Stimulated activated CD8-positive, alpha-beta memory T cell treated with anti-CD3 and anti-CD28 coated beads, Interleukin-4, amount 100 ng/mL, for 24 hours (primary cell): ENCODE data around the gene AGK.
A peak's percentile ranks its signal among the peaks of the same experiment; 100 is the strongest.

Experiments used
- DNase-seq: peaks from one replicate; pipeline ENCODE4 v3.0.0-alpha.2; 2020; ENCODE audit warnings: low read depth

AGK gene, protein sequence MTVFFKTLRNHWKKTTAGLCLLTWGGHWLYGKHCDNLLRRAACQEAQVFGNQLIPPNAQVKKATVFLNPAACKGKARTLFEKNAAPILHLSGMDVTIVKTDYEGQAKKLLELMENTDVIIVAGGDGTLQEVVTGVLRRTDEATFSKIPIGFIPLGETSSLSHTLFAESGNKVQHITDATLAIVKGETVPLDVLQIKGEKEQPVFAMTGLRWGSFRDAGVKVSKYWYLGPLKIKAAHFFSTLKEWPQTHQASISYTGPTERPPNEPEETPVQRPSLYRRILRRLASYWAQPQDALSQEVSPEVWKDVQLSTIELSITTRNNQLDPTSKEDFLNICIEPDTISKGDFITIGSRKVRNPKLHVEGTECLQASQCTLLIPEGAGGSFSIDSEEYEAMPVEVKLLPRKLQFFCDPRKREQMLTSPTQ

DNA sequence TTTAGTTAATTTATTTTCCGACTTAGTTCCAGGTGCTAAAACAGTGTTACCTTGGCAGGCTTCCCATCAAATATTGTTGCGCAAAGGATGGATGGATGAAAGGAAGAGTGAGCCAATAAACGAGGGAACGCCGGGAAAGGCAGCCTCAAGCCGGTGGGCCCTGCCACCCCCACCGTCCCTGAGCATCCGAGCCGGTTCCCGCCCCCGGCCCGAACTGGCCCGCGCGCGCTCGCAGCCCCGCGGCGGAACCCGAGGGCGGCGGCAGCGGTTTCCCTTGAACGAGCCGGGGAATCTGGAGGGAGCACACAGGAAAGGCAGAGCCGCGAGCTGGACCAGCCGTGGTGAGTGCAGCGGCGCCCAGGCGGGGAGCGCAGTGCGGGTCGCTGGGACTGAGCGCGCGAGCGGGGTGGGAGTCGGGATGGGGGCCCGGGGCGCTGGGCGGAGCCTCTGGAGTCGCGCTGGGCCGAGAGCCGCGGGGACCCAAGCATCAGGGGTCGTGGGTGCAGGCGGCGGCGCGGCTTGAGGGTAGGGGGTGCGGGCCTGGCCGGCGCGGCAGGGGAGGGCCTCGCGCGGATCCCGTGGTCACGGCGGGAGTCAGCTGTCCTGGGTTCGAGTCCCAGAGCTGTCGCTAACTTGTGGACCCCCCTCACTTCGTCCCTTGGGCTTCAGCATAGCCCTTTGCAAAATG is at the start of gene AGK:
Gene AGK (plus strand): TSS at position 317 of the 688 bp plus-strand sequence. CDS start 4,057 bp downstream, outside the sequence.
- DNase-seq = peak; percentile 67

DNA sequence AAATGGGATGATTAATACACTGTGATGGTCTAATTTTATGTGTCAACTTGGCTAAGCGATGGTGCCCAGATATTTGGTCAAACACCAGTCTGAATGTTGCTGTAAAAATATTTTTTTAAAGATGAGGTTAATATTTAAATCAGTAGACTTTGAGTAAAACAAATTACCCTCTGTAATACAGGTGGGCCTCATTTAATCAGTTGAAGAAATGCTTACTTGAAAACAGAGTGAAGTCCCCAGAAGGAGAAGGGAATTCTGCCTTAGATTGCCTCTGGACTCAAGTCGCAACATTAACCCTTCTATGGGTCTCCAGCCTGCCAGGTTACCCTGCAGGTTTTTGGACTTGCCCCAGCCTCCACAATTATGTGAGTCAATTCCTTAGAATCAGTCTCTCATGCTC is 49.8 kb upstream of the AGK start:
- no peak for DNase-seq

DNA sequence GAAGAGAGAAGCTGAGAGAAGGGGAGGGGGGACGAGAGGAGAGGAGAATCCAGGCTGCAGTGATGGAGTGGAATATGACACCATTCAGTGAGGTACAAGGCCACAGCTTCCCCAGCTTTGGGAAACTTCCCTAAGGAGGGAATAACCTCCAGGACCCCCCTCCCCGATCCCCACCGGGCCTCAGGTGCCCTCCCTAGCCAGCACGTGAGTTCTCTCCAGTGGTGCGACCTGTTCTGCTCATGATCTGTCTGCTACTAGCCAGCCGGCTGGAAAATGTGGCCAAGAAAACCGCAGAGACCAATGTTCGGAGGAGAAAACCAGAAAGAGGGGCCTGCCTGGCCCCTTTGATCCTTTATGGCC is 39.9 kb upstream of the AGK start:
- no peak for DNase-seq

DNA sequence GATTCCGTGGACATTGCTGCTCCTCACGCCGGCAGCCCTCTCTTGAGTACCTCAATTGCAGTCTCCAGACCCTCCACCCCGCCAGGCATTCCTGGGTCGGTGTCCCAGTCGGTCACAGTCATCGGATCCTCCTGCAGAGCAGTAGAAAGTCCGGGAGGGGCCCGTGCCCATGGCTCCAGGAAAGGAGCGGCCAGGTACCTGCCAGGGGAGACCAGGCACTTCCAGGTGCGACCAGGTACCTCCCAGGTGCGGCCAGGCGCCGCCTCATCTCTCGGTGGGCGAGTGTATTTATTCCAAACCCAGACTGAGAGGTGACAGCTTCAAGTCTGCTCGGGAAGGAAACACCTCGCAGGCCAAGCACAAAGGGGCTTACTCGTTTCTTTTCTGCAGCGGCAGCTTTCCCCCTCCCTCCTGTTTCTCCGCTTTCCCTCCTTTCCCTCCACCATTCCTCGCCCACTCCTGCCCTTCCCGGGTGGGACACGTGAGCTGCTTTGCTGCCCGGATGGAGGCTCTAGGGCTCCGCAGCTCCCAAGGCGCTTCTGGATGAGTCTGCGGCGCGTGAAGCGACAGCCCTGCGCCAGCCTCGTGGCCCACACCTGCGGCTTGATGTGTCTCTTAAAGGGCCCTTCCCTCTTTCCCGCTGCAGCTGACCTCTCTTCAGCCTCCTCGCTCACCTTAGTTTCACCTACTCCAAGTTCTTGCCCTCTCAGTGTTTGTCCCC is 39.4 kb upstream of the AGK start:
- no peak for DNase-seq

DNA sequence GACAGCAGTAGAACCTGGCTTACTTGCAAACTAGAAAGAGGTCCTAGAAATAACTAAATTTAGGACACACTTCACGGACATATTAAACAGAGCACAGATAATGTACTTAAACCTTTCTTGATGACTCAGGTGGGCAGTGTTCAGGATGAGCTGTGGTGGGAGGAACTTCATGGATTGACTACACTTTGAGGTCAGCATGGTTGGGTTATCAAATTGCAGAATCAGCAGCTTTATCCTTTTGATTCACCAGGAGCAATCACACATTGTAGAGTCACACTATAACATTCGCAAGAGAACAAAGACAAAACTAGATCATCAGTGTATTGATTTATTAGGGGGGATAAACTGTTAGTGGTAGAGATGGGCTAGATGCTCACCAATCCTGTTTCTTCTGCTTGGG is 38.6 kb upstream of the AGK start:
- DNase-seq = no peak

DNA sequence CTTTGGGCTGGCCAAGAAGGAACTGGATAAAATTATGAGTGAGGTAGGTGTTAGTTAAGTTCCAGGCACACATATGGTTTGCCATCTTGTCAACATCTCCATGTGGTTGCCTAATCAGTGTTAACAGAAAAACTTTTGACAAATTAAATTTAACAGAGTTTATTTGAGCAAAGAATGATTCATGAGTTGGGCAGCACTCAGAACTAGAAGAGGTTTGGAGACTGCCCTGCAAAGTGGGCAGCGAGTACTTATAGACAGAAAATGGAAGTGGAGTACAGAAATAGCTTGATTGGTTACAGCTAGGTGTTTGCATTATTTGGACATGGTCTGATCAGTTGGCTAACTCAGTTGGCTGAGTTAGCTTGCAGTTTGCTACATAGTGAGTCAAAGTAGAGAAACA is 37.5 kb upstream of the AGK start:
- DNase-seq = no peak

DNA sequence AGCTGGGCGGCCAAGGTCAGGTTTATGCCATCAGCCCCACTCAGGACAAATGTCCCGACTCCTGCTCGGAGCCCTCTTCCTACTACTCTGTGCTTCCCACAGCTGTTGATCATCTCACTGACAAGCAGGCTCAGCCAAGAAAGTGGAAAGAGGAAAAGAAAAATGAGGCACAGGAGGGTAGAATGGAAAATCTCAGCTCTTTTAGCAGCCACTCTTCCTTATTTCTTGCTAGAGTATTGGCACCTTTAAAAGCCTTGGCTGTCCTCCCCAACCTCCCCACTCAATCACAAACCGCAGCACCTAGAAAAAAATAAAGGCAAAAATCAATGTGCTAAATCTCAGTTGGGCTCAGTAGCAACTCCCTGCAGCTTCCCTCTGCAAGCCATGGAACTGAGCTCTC is 35.3 kb upstream of the AGK start:
- no peak for DNase-seq

DNA sequence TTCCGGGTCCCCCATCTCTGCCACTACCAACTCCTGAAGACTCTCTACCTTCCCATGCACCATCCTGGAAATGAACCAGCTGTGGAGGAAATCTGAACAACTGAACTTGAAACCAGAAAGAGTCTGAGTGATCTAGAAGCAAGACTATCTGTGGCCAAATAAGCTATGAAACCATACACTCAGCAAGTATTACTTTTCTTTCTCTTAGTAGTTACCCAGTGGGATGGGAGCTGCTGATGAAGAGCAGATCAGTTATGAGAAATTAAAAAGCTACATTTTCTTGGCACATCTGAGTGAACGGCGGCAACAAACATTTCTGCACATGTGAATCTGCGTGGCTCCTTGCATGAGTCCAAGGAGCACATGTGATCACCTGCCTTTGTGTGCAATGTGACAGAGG is 31.6 kb upstream of the AGK start:
- no peak for DNase-seq

DNA sequence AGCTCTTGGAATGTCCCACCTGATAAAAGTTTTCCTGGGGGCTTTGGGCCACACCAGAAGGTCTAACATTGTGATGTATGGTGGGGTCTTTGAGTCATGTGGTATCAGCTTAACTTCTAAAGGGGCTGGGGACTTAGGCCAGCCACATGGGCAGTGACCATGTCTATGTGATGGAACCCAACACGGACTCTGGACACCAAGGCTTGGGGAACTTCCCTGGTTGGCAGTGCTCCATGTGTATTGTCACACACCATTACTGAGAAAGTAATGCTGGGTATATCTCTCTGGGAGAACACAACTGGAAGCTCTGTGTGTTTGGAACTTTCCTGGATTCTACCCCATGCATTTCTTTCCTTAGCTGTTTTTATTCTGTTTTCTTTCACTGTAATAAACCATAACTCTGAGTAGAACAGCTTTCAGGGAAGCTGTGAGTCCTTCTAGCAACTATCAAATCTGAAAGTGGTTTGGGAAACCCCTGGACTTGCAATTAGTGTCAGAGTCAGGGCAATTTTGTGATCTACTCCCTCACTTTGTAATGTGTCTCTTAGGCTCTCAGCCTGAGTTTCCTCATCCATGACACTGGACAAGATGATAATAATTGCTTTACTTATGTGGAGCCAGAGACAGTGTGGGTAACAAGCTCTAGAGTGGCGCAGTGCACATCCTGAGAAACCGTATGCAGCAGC is 28.4 kb upstream of the AGK start:
- DNase-seq = no peak

DNA sequence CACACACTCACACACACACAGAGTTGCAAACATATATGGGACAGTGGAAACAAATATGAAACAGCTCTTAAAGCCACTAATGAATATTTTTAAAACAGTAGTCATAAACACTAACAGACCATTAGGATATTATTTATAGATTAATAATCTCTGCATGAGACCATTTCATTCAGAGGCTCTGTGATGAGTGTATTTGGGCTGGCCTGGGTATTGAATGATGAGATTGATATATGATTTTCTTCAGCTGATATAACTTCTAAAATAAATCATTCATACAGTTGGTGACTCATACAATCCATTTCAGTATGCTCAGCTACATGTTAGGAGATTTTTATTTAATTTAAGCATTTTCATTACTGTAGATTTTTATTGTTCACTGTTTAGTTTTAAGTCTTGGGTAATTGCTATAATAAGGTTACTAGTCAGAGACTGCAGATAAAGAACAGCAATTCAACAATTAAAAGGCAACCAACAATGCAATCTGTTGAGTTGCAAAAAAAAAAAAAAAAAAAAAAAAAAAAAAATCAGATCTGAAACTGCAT is 25.2 kb upstream of the AGK start:
- no peak for DNase-seq

DNA sequence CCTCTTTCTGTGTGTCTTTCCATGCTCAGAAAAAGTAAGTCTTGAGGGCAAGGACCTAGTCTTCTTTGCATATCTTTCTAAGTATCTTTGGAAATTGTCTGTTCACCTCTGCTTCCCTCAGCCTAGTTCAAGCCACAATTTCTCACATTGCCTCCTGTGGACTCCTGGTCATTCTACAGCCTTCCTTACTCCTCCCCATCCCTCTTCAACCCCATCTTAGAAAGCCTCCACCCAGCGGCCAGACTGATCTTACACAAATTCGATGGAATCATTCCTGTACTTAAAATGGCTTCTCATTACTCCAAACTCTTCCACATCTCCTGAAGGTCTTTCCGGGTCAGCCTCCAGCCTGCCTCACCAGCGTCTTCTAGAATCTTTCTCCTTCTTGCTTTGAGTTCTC is 24.1 kb upstream of the AGK start:
- DNase-seq = no peak

DNA sequence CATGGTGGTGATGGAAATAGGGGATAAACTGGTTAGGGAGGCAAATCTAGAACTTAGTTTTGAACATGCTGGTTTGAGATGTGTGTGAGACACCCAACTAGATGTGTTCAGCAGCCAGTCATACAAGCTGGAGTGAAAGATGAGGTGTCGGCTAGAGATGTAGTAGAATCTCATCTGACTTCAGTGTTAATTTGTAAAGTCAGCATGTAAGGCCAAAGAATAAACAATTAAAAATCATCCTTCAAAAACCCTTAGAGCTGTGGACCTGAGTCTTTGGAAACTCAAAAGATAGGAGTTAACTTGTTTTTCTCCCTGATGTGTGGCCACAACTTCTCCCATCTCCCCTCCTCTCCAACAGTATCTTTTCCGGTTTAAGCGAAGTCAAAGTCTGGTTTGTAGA is 22.8 kb upstream of the AGK start:
- DNase-seq = no peak

DNA sequence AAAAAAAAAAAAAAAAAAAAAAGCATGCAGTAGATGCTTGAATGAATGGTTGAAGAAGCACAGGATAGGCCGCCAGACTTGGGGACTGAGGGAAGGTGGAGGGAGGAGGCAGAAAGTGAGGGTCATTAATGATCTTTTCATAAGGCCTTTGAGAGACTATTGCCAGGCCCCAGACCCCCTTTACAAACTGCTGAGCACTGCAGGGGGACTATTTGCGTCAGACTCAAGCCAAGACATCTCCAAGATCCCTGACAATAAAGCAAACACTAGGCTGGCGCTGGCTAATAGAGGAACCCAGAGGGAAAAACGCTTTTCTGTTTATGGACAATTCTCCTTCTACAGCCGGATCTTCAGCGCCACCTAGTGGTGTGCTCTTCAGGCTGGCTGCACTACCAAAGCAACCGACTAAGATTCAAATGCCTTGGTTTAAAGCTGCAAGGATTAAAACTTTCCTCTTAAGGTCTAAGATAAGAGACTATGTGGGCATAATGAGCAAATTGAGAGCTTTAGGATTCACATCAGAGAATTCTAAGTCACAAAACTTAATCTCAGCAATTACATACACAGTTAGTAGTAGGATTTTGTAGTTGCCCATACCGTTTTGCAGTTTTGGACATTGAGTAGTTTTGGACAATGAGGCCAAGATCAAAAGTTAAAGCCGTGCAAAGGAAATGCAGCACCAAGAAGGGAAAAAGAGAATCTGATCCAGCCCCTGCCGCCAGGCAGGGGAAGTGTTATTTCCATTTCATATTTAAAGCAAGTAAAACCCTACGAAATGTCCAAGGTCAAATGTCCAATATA is 17.9 kb upstream of the AGK start:
- peak; percentile 28 for DNase-seq

DNA sequence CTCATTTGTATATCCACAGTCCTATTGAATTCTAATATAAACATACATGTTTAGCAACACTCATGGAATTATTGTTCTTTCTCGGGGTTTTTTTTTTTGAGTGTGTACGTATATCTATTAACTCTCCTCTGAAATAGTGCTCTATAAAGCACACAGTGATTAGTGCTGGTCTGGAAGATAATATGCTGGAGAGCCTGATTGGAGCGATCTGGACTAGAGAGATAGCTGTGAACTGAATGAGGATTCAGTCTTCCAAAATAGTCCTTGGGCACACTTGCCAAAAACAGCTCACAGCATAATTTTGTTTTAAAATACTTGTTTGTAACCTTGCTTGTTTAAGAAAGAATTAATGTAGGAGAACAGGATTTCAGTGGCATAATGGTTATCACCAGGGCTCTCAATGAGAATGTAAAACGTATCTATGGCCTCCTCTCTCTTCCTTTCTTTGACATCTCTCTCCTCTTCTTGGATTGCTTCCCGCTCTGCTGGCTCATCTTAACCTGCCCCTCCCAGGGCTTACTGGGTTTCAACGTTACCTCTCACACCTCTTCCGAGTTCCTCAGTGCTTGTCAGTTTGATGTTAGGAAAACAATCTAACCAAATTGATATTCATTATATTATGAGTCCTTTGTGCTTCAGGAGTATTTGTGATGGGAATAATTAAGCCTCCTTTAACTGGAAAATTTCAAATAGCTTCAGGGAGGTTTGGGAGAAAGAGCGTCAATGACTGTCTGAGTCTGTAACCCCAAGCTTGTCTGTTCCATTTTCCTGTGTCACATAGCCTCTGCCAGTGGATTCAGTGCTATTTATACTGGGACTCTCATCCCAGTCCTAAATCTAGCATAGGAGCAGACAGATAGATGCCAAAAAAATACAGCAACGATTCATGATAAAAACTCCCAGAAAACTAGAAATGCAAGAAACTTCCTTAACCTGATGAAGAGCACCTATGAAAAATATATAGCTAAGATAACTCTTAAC is 16.2 kb upstream of the AGK start:
- no peak for DNase-seq

DNA sequence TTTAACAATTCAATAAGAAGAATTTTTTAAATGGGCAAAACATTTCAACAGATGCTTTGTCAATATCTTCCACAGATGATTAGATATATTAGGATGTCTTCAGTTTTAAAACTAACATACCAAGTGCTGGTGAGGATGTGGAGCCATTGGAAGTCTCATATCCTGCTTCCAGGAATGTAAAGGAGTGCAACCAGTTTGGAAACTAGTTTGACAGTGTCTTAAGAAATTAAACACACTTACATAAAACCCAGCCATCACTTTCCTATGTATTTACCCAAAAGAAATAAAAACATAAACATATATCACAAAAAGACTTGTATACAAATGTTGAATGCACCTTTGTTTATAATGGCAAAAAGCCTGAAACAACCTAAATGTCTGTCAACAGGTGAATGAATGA is 13.3 kb upstream of the AGK start:
- no peak for DNase-seq

DNA sequence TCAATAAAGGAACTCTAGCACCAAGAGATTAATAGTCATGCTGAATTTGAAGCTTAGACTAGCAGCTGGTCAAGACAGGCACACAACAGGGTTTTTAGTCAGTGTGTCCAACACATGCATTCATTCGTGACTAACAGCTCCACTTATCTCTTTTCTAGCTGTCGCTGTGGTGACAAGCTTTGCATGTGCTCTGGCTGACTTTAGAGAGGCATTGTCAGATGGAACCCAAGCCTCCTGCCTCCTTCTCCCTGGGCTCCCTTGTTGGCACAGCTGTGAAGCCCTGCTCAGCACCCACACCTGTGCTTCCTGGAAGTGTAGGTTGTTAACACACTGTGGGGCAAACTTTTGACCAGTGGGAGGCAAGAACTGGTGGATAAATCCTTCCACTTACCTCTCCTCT is 9.8 kb upstream of the AGK start:
- DNase-seq = no peak

DNA sequence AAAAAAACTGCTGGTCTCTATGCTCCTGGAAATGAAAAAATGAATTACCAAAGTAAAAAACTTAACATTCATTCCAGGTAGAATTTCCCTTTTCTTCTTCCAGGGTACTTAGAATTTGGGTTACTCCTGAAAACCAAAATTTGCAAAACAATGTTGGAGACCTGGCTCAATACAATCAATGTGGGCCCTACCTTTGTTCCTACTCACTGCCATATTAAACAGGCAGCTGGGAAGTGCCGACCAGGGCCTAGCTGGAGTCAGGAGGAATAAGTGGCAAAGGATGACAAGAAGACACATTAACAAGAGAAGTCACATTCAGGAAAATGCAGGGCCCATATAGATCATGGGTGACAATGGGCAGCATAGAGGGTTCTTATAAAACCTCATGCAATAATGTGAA is 6.4 kb upstream of the AGK start:
- DNase-seq = no peak

DNA sequence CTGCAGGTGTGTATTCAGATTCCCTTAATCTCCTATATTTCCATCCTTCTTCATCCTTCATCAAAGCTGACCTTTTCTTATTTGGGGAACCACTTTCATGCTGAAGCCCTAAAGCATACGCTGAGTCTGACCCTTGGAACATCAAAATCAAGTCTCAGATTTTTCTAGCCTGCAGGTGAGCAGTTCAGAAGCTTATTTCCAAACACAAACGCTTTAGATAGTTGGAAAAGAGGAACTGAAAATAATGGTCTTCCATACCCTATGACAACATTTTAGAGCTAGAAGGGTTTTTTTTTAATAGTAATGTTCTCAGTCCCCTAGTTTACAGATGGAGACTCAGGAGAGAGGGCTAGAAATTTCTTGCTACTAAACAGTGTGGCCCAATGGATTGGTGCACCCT is 1.6 kb upstream of the AGK start:
- no peak for DNase-seq

DNA sequence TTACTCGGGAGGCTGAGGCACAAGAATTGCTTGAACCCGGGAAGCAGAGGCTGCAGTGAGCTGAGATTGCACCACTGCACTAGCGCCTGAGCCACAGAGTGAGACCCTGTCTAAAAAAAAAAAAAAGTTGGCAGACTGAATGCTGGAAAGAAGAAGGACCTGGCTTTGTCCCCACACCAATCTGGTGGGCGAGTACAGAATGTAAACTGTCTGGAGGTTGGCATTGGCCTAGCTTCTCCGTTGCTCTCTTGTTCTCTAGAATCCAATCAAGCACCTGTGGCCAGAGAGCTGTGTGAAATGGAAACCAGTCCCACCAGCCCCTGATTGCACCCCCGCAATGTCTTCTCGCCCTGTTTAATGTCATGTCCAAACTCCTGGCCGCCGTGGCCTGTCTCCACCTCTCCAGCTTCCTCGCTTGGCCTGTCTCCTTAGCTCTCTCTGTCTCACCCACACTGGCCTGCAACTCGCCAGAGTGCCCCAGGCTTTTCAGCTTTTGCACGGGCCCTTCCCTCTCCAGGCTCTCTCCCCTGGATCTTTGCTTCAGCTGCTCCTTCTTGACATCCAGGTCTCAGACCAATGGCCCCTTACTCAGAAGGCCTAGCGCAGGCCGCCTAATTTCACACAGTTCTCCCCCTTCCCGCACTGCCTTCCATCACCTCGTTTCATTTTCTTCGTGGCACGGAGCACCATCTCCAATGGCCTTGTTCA is 670 bp upstream of the AGK start:
- DNase-seq = no peak

DNA sequence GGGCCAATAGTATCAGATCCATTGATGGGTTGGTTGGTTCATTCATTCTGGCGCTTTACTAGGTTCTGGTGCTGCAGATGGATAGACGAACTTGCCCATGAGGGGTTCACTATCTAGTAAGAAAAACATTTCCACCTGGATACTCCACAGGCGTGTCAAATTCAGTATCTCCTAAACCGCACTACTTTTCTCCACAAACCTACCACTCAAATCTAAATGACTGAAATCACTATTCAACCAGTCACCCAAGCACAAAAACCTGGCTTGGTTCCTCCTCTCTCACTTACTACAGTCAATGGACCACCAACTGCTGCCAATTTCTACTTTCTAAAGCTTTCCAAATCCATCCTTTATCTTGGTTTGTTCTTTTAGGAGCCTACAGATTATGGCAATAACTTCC is 572 bp downstream of the AGK start:
- DNase-seq = no peak
